PFSK-1 (cell line): ENCODE results near the gene NEK7.

Source experiments
- FOXP2 ChIP-seq: optimal IDR thresholded peaks from 2 replicates; pipeline ENCODE3; 2011; ENCODE audit warnings: borderline replicate concordance, control low read depth, inconsistent platforms; ENCODE audit not compliant: insufficient read depth; ENCODE audit errors: extremely low read length, extremely low read depth
- POLR2AphosphoS5 ChIP-seq: IDR thresholded peaks from 2 replicates; pipeline ENCODE4 v1.6.1; 2012; ENCODE audit warnings: low read depth, mild to moderate bottlenecking, control low read depth, low read length, moderate library complexity
- REST ChIP-seq, 2 experiments: IDR thresholded peaks; 2 replicates each; pipeline versions ENCODE4 v1.6.1 to v1.8.0; 2011 to 2012; ENCODE audit warnings: low read depth in 2 of 2, low read length in 2 of 2, control low read depth in 1 of 2, inconsistent platforms in 1 of 2, mild to moderate bottlenecking in 1 of 2, moderate library complexity in 1 of 2; ENCODE audit not compliant: insufficient read depth in 1 of 2
- SIN3A ChIP-seq: IDR thresholded peaks from 2 replicates; pipeline ENCODE4 v1.6.1; 2012; ENCODE audit warnings: mild to moderate bottlenecking, low read length, moderate library complexity, borderline replicate concordance; ENCODE audit not compliant: insufficient read depth
- TAF1 ChIP-seq: IDR thresholded peaks from 2 replicates; pipeline ENCODE4 v1.6.1; 2012; ENCODE audit warnings: low read length, control low read depth, borderline replicate concordance; ENCODE audit not compliant: insufficient read depth

The NEK7 gene

GRCh38 chr1:198201956-198202784 is 45.4 kb downstream of the NEK7 start:
- no peak for TF ChIP-seq REST (IDR thresholded peaks at IDR 0.05; ENCODE audit: insufficient read depth in 1 of 2, low read depth in 2 of 2, low read length in 2 of 2)
- TF ChIP-seq TAF1, result no peak
- TF ChIP-seq FOXP2, result no peak
- no peak for TF ChIP-seq SIN3A
- no peak for TF ChIP-seq POLR2AphosphoS5

- TF ChIP-seq TAF1 (no peak), REST (IDR thresholded peaks at IDR 0.05; ENCODE audit: insufficient read depth in 1 of 2, low read depth in 2 of 2, low read length in 2 of 2) (no peak)
These were observed 46.6 kb downstream of the NEK7 start for GRCh38 chr1:198203434-198203833.

GRCh38 chr1:198205016-198205684 is 48.4 kb downstream of the NEK7 start:
- TF ChIP-seq REST (IDR thresholded peaks at IDR 0.05; ENCODE audit: insufficient read depth in 1 of 2, low read depth in 2 of 2, low read length in 2 of 2) (no peak), FOXP2 (no peak), TAF1 (no peak), POLR2AphosphoS5 (no peak), SIN3A (no peak)

GRCh38 chr1:198206292-198206691 is 49.5 kb downstream of the NEK7 start:
- no peak for TF ChIP-seq TAF1
- TF ChIP-seq FOXP2, result no peak
- TF ChIP-seq POLR2AphosphoS5, result no peak
- no peak for TF ChIP-seq SIN3A
- TF ChIP-seq REST (IDR thresholded peaks at IDR 0.05; ENCODE audit: insufficient read depth in 1 of 2, low read depth in 2 of 2, low read length in 2 of 2), result no peak
